ENCODE measurements around the gene ABHD10.
A peak's percentile ranks its signal among the peaks of the same experiment; 100 is the strongest.

The ABHD10 gene

GRCh38 chr3:111965484-111965883 lies 13.3 kb upstream of the ABHD10 start:
- DNase-seq (ENCODE audit: low spot score) = no peak

- no peak for DNase-seq (ENCODE audit: low spot score)
Observed at GRCh38 chr3:111967068-111967467, 11.8 kb upstream of the ABHD10 start.

GRCh38 chr3:111967651-111968274 lies 11.1 kb upstream of the ABHD10 start:
- DNase-seq (ENCODE audit: low spot score) = peak; percentile 41

DNA sequence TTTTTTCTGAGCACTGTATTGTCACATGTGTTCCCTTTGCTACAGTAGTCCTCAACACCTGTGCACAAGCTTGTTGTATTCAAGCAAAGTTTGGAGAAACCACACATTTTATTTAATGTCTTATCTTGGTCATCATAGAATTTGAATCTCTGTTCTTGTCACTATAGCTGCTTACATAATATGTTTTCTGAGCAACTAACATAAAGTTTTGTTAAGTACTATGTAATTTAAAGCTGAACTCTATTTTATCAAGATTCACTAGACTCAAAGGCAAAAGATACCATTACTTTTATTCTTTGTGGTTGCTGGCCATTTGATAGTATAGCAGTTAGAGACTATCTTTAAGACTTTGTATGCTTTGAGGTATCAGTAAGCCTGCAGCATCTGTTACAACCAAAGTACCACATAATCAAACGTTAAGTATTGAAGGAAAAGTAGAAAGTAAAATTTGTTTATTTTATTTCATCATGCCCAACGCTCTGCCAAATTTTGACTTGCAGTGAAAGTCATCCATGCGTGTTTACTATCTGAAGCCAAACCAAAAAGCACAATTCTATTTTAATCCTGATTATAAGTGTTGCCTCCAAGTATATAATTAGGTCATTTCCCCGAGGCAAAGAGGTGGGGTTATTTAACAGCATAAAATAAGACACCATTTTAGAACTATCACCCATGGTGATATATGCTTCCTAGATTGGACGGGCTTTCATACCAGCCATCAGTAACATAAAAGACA lies 10.3 kb upstream of the ABHD10 start:
- DNase-seq (ENCODE audit: low spot score) = no peak

DNA sequence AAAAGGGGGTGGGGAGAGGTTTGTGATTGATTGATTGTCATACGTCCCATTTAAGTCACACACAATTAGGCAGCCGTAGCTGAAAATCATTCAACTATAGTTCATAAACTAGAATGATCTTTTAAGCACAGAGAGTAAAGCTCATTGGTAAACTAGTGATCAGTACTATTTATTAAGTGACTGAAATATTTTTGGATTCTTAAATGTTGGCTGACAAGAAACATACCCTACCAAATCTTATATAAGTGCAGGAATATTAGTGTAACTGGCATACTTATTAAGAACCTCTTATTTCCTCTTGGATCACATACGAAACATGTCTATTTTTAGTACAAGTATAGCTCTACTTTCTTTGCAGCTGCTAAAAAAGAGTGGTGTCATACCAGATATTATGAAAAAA lies 8.4 kb upstream of the ABHD10 start:
- no peak for DNase-seq (ENCODE audit: low spot score)

GRCh38 chr3:111971533-111972130 lies 7.2 kb upstream of the ABHD10 start:
- DNase-seq (ENCODE audit: low spot score) = no peak

GRCh38 chr3:111972891-111973290 lies 5.9 kb upstream of the ABHD10 start:
- DNase-seq (ENCODE audit: low spot score) = no peak

DNA sequence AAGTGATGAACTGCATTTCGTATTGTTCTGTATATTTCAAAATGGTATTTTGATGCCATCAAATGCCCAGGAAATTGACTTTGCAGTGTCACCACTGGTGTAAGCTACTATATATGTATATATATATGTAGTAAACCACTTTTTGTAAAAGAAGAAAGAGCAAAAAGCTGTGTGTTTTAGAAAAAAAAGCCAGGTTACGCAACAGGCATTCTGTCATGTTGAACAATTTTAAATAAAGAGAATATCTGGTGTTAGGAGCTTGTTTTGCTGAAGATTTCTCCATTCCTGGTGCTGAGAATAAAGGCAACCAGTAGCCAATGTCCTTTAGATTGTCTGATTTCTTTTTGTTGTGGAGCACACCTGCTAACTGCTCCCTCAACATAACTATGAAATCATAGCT lies 3.7 kb upstream of the ABHD10 start:
- DNase-seq (ENCODE audit: low spot score) = no peak

DNA sequence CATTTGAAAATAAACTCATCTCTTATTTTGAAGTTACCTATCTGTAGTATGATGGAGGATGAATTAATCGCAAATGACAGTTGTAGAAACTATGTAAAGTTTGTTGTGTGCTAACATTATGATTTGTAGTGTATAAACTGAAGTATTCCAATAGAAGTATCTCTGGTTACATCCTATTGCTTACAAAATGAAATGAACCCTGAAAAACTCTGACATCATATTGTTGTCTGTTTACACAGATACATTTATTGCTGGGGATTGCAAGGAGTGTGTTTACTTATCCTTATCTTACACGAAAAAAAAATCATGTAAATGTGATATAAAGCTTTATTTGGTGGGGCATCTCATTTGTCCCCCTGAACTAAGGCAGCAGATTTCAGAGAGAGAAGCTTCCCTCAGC lies 2.6 kb upstream of the ABHD10 start:
- no peak for DNase-seq (ENCODE audit: low spot score)

DNA sequence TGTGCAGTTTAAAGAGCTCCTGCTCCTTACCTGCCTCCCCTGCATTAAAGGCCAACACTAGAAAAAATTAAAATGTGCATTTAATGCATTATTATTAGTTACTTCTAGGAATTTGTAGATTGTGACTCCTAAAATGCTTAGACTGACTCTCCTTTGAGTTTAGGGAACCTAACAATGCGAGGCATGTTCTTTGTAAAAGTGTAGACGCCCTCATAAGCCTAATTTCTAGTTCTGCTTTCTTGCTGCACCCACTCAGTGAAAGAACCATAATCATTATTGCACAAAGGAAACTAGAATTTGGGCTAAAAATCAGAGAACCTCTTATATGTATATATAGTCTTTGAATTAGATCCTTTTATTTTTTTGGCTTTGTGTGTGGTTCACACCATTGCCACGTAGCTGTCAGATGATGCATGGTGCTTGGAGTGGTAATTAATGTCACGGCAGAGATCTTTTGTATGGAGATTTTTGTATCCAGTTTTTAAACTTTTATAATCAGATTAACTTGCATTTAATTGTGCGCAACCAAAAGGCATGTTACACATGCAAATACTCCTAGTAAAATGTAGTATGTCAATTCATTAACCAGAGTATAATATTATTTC lies 710 bp downstream of the ABHD10 start:
- DNase-seq (ENCODE audit: low spot score) = peak; percentile 36

GRCh38 chr3:111980716-111981456 lies 2.1 kb downstream of the ABHD10 start:
- DNase-seq (ENCODE audit: low spot score) = no peak

GRCh38 chr3:111981457-111981763 lies 2.6 kb downstream of the ABHD10 start:
- DNase-seq (ENCODE audit: low spot score) = no peak

GRCh38 chr3:111984636-111985298 lies 5.9 kb downstream of the ABHD10 start:
- no peak for DNase-seq (ENCODE audit: low spot score)

GRCh38 chr3:111986800-111987199 lies 8.0 kb downstream of the ABHD10 start:
- no peak for DNase-seq (ENCODE audit: low spot score)

GRCh38 chr3:111989061-111989678 lies 10.3 kb downstream of the ABHD10 start:
- DNase-seq (ENCODE audit: low spot score) = peak; percentile 30

DNA sequence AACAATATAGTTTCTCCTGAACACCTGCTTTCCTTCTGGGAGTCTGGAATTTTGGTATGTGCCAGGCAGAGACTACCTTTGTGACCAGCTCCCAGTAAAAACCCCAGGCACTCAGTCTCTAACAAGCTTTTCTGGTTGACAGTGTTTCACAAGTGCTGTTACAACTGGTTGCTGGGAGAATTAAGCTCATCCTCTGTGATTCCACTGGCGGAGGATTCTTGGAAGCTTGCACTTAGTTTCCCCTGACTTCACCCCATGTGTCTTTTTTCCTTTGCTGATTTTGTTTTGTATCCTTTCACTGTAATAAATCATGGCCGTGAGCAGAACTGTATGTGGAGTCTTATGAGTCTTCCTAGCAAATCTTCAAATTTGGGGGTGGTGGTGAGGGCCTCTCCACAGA lies 14.2 kb downstream of the ABHD10 start:
- DNase-seq (ENCODE audit: low spot score) = no peak

DNA sequence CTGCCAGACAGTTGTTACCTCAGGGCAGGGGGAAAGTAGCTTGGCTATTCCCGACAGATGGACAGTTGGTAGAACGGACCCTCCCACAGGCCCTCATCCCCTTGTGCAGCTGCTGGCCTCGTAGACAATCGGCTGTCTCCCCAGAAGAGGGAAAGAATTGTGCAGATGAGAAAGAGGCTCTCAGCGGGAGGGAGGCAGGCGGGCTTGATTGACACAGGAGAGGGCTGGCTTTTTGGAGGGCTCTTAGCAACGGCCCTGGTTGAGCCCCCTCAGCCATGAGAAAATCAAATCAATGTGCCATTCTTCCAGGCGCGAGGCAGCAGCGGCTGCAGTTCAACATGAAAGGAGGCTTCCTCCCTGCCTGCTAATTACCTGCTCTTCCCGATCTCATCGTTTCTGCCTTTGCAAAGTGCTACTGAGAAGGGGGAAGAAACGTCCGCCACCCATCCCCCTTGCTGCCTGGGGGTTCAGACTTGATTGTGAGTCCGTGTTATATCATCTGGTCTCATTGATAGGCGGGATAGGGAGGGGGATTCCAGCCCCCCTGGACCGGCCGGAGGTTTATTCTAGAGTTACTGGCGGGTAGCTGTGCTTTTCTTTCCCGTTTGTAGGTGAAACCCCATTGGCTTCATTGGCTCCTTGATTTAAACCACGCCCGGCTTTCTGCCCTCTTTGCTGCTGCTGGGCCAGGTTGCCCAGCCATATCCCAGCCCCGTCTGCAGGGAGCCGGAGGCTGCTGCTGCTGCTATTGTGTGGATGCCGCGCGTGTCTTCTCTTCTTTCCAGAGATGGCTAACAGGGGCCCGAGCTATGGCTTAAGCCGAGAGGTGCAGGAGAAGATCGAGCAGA lies 20.0 kb downstream of the ABHD10 start, which contains the start of gene TAGLN3:
Gene TAGLN3, plus strand, starts transcription at position 287 of the 848 bp plus-strand sequence. Its CDS starts 501 bp downstream, at position 788.
- peak; percentile 41 for DNase-seq (ENCODE audit: low spot score)

DNA sequence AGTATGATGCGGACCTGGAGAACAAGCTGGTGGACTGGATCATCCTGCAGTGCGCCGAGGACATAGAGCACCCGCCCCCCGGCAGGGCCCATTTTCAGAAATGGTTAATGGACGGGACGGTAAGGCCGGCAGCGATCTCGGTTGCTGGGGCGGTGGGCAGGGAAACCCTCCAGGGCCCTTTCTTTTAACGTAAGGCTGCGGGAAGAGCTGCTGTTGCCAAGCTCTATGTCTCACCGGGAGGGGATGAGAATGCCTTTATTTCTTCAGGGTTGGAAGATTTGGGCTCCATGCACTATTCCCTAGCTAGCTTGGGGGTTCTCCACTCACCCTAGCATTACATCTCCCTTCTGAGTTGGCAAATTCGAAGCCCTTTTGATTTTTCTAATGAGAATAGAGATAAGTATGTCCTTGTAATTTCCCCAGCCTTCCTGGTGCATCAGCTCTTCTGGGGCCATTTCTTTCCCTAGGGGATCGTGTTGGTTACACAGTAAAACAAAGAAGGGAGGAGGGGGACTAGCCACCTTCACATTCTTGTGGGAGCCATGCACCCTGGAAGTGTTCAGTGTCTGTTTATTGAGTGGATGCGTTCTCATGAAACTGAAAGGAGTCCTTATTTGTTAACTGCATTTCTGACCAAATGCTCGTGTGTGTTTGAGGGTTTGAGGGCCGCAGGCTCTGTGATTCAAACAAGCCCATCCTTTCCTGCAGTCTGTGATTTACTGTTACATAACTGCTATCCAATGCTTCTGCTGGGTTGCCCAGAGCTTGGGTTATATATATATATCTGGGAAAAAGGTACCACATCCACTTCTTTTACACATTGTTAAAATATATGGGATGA lies 20.9 kb downstream of the ABHD10 start:
- DNase-seq (ENCODE audit: low spot score) = no peak

DNA sequence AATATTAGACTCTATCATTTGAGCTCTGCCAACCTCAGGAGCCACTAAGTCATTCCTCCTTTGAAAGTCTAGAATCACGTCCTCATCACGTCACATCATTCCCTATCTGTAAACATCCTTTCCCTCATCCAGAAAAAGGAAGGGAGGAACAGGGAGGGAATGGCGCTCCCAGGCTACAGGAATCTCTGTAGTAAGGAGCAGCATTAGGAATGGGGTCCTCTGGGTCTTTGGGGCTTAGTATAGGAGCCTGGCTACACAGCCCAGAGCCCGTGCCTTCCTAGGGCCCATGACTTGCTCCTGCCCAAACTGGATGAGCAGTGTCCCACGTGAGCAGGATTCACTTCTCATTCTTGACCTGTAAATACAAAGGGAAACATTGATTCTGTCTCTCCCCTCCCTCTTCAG lies 21.5 kb downstream of the ABHD10 start:
- DNase-seq (ENCODE audit: low spot score) = no peak
